ENCODE data around the gene NPAS3. TPM values are rescaled to one million over a fixed set of nuclear protein-coding genes. Genes with fewer than 3 reads are reported as not detected.

Gene NPAS3
- total and polyA plus RNA-seq, 2 of the 13 experiments (the other 11 are each of a cell fraction or from before 2014, with no cell fraction given) = not detected

- no peak for TF ChIP-seq ZNF484 (CRISPR knock-in tag; IDR thresholded peaks at IDR 0.05; ENCODE audit: borderline replicate concordance, low read depth)
- no peak for TF ChIP-seq IKZF5 (CRISPR knock-in tag; IDR thresholded peaks at IDR 0.05)
- TF ChIP-seq SNRNP70 (IDR thresholded peaks at IDR 0.05; ENCODE audit: low read depth, low read length) = no peak
- no peak for TF ChIP-seq NR2F2 (IDR thresholded peaks at IDR 0.05; ENCODE audit: borderline replicate concordance, low read depth)
- TF ChIP-seq ZNF329 (CRISPR knock-in tag; IDR thresholded peaks at IDR 0.05; ENCODE audit: low read depth) = no peak
- no peak for TF ChIP-seq ZNF10 (CRISPR knock-in tag; IDR thresholded peaks at IDR 0.05; ENCODE audit: borderline replicate concordance, low read depth)
- TF ChIP-seq FOXA3 (CRISPR knock-in tag; IDR thresholded peaks at IDR 0.05) = no peak
- no peak for TF ChIP-seq ZNF646 (CRISPR knock-in tag; IDR thresholded peaks at IDR 0.05)
- no peak for TF ChIP-seq ZNF430 (CRISPR knock-in tag; IDR thresholded peaks at IDR 0.05)
Observed at GRCh38 chr14:33463731-33464130, 525.1 kb downstream of the NPAS3 start (continued).

Measured in HepG2 (cell line).